Activated CD4-positive, alpha-beta memory T cell treated with anti-CD3 and anti-CD28 coated beads for 36 hours (primary cell): Measurements from ENCODE around the gene IKZF1. TPM values are rescaled to one million over a fixed set of nuclear protein-coding genes. Genes with fewer than 3 reads are reported as not detected.

Source experiments
- CTCF ChIA-PET: fragments of 350-600 bp; sonication (Branson Sonifier 250); formaldehyde crosslinking; loops from one replicate; lab custom pipeline; 2021; ENCODE audit warnings: antibody characterized with exemption, inconsistent platforms; lab: Charles Lee
- POLR2A ChIA-PET: fragments of 350-600 bp; sonication (Branson Sonifier 250); formaldehyde crosslinking; loops from one replicate; lab custom pipeline; 2021; ENCODE audit warnings: antibody characterized with exemption; lab: Charles Lee
- DNase-seq: peaks from one replicate; pipeline ENCODE4 v3.0.0-alpha.2; 2020
- H3K27ac Mint-ChIP-seq: one replicate; pipeline ENCODE4 v1.8.0; 2021; ENCODE audit warnings: mixed read lengths
- H3K27me3 Mint-ChIP-seq: one replicate; pipeline ENCODE4 v1.8.0; 2021; ENCODE audit warnings: mixed read lengths
- H3K36me3 Mint-ChIP-seq: one replicate; pipeline ENCODE4 v1.8.0; 2021; ENCODE audit warnings: mixed read lengths
- H3K4me1 Mint-ChIP-seq: one replicate; pipeline ENCODE4 v1.8.0; 2021; ENCODE audit warnings: low read depth, mixed read lengths
- H3K4me3 Mint-ChIP-seq: one replicate; pipeline ENCODE4 v1.8.0; 2021; ENCODE audit warnings: mild to moderate bottlenecking, mixed read lengths
- H3K9me3 Mint-ChIP-seq: one replicate; pipeline ENCODE4 v1.8.0; 2021; ENCODE audit warnings: mixed read lengths
- intact Hi-C: fragments of 100-400 bp; cut with micrococcal nuclease; formaldehyde crosslinking; loops from one replicate; pipeline ENCODE4 v1.15.1; 2023
- total RNA-seq, 2 experiments: library from RNA; stranded (reverse); gene quantifications; one replicate each; pipeline ENCODE4 v1.2.3, GENCODE V29; 2021

Gene IKZF1
- total RNA-seq, 2 experiments from 2014 or later: 207 to 216 TPM

GRCh38 chr7:50372923-50373322 lies 68.4 kb downstream of the IKZF1 start:
- ChIA-PET CTCF (interaction anchor here (2.1 to 11.1 kb wide), 4 partner anchors 21 to 167 kb away, joined by 7 to 159 read pairs (median 35); no protein-coding TSS in a partner anchor), POLR2A (interaction anchor here (0.8 to 22.4 kb wide), 6 partner anchors 11 to 65 kb away, joined by 3 to 487 read pairs (median 4); no protein-coding TSS in a partner anchor)
- Mint-ChIP-seq H3K9me3 (peaks cover 2% of the 10 kb centered on the region), H3K4me1 (peaks cover 96% of the 10 kb centered on the region), H3K4me3 (no peak overlapping the region), H3K27me3 (no peaks in the 10 kb centered on the region), H3K36me3 (peaks cover 89% of the 10 kb centered on the region), H3K27ac (peak overlapping the region; percentile 82)
- intact Hi-C loops: loop anchor here (1.0 kb wide), 1 partner anchor 75 kb away; no protein-coding TSS in a partner anchor
- no peak for DNase-seq

GRCh38 chr7:50376056-50376820 lies 71.7 kb downstream of the IKZF1 start:
- H3K27me3 Mint-ChIP-seq: no peaks in the 10 kb centered on the region
- H3K36me3 Mint-ChIP-seq: peaks cover 90% of the 10 kb centered on the region
- H3K4me3 Mint-ChIP-seq: no peak overlapping the region
- H3K9me3 Mint-ChIP-seq: no peaks in the 10 kb centered on the region
- peaks cover 97% of the 10 kb centered on the region for H3K4me1 Mint-ChIP-seq
- DNase-seq: no peak
- CTCF ChIA-PET: interaction anchor here (1.0 to 2.3 kb wide), 5 partner anchors 42 to 283 kb away, joined by 3 to 15 read pairs (median 3); partner anchors contain the start of genes IKZF1 and ZPBP
- H3K27ac Mint-ChIP-seq: peak overlapping the region; percentile 83
- POLR2A ChIA-PET: interaction anchor here (0.6 to 22.4 kb wide), 2 partner anchors 29 to 64 kb away, joined by 3 to 487 read pairs; no protein-coding TSS in a partner anchor
- intact Hi-C loops: no loop called here

- ChIA-PET CTCF (interaction anchor here (1.0 to 2.3 kb wide), 6 partner anchors 15 to 235 kb away, joined by 3 to 15 read pairs (median 4); no protein-coding TSS in a partner anchor), POLR2A (interaction anchor here (22.4 kb wide), 1 partner anchor 30 kb away, joined by 487 read pairs; no protein-coding TSS in a partner anchor)
- no peak for DNase-seq
- peaks cover 88% of the 10 kb centered on the region for H3K36me3 Mint-ChIP-seq
- no peaks in the 10 kb centered on the region for H3K9me3 Mint-ChIP-seq
- peaks cover 95% of the 10 kb centered on the region for H3K4me1 Mint-ChIP-seq
- H3K4me3 Mint-ChIP-seq: no peak overlapping the region
- peak overlapping the region; percentile 76 for H3K27ac Mint-ChIP-seq
- H3K27me3 Mint-ChIP-seq: no peaks in the 10 kb centered on the region
- intact Hi-C loops: no loop called here
Measured at GRCh38 chr7:50377356-50377755, 72.8 kb downstream of the IKZF1 start.

GRCh38 chr7:50379082-50379481 lies 74.6 kb downstream of the IKZF1 start:
- no peak for DNase-seq
- peaks cover 94% of the 10 kb centered on the region for H3K4me1 Mint-ChIP-seq
- CTCF ChIA-PET: interaction anchor here (1.0 kb wide), 1 partner anchor 32 kb away, joined by 3 read pairs; no protein-coding TSS in a partner anchor
- H3K27ac Mint-ChIP-seq: peak overlapping the region; percentile 34
- POLR2A ChIA-PET: interaction anchor here (0.8 to 22.4 kb wide), 2 partner anchors 31 to 64 kb away, joined by 3 to 487 read pairs; no protein-coding TSS in a partner anchor
- no peak overlapping the region for H3K4me3 Mint-ChIP-seq
- intact Hi-C loops: no loop called here
- H3K36me3 Mint-ChIP-seq: peaks cover 88% of the 10 kb centered on the region
- no peaks in the 10 kb centered on the region for H3K27me3 Mint-ChIP-seq
- H3K9me3 Mint-ChIP-seq: no peaks in the 10 kb centered on the region

GRCh38 chr7:50379539-50379938 lies 75.0 kb downstream of the IKZF1 start:
- H3K9me3 Mint-ChIP-seq: no peaks in the 10 kb centered on the region
- POLR2A ChIA-PET: interaction anchor here (0.8 to 22.4 kb wide), 2 partner anchors 32 to 64 kb away, joined by 3 to 487 read pairs; no protein-coding TSS in a partner anchor
- DNase-seq: no peak
- CTCF ChIA-PET: interaction anchor here (1.0 to 1.7 kb wide), 2 partner anchors 32 to 38 kb away, joined by 3 to 10 read pairs; no protein-coding TSS in a partner anchor
- no peak overlapping the region for H3K4me3 Mint-ChIP-seq
- peak overlapping the region; percentile 34 for H3K27ac Mint-ChIP-seq
- H3K36me3 Mint-ChIP-seq: peaks cover 88% of the 10 kb centered on the region
- intact Hi-C loops: no loop called here
- peaks cover 94% of the 10 kb centered on the region for H3K4me1 Mint-ChIP-seq
- H3K27me3 Mint-ChIP-seq: no peaks in the 10 kb centered on the region

GRCh38 chr7:50382455-50382854 lies 77.9 kb downstream of the IKZF1 start:
- peaks cover 83% of the 10 kb centered on the region for H3K36me3 Mint-ChIP-seq
- H3K27ac Mint-ChIP-seq: peak overlapping the region; percentile 60
- peaks cover 78% of the 10 kb centered on the region for H3K4me1 Mint-ChIP-seq
- CTCF ChIA-PET: interaction anchor here (1.2 kb wide), 1 partner anchor 16 kb away, joined by 3 read pairs; no protein-coding TSS in a partner anchor
- H3K27me3 Mint-ChIP-seq: no peaks in the 10 kb centered on the region
- POLR2A ChIA-PET: no interaction called here
- DNase-seq: no peak
- intact Hi-C loops: no loop called here
- H3K9me3 Mint-ChIP-seq: no peaks in the 10 kb centered on the region
- no peak overlapping the region for H3K4me3 Mint-ChIP-seq

- intact Hi-C loops: no loop called here
- Mint-ChIP-seq H3K36me3 (peaks cover 81% of the 10 kb centered on the region), H3K4me3 (no peak overlapping the region), H3K9me3 (no peaks in the 10 kb centered on the region), H3K27ac (peak overlapping the region; percentile 31), H3K4me1 (peaks cover 76% of the 10 kb centered on the region), H3K27me3 (no peaks in the 10 kb centered on the region)
- ChIA-PET POLR2A (no interaction called here), CTCF (interaction anchor here (1.0 kb wide), 1 partner anchor 30 kb away, joined by 4 read pairs; no protein-coding TSS in a partner anchor)
- no peak for DNase-seq
Measured at GRCh38 chr7:50387351-50387750, 82.8 kb downstream of the IKZF1 start.

- Mint-ChIP-seq H3K27ac (peak overlapping the region; percentile 73), H3K27me3 (no peaks in the 10 kb centered on the region), H3K9me3 (no peaks in the 10 kb centered on the region), H3K36me3 (peaks cover 78% of the 10 kb centered on the region), H3K4me3 (no peak overlapping the region), H3K4me1 (peaks cover 76% of the 10 kb centered on the region)
- DNase-seq: no peak
- intact Hi-C loops: no loop called here
- ChIA-PET CTCF (no interaction called here), POLR2A (no interaction called here)
Measured at GRCh38 chr7:50389961-50390360, 85.4 kb downstream of the IKZF1 start.

- ChIA-PET CTCF (interaction anchor here (1.0 to 2.2 kb wide), 2 partner anchors 27 to 185 kb away, joined by 4 to 6 read pairs; no protein-coding TSS in a partner anchor), POLR2A (interaction anchor here (1.0 to 1.5 kb wide), 4 partner anchors 23 to 182 kb away, joined by 3 to 4 read pairs (median 3); no protein-coding TSS in a partner anchor)
- Mint-ChIP-seq H3K4me3 (no peak overlapping the region), H3K36me3 (peaks cover 76% of the 10 kb centered on the region), H3K4me1 (peaks cover 80% of the 10 kb centered on the region), H3K27me3 (no peaks in the 10 kb centered on the region), H3K9me3 (no peaks in the 10 kb centered on the region), H3K27ac (peak overlapping the region; percentile 61)
- intact Hi-C loops: no loop called here
- DNase-seq: no peak
Measured at GRCh38 chr7:50391386-50391785, 86.9 kb downstream of the IKZF1 start.

- intact Hi-C loops: loop anchor here (1.0 to 2.0 kb wide), 5 partner anchors 22 to 76 kb away; partner anchors contain the start of gene FIGNL1
- H3K27ac Mint-ChIP-seq: peak overlapping the region; percentile 97
- peak; percentile 79 for DNase-seq
- no peaks in the 10 kb centered on the region for H3K9me3 Mint-ChIP-seq
- CTCF ChIA-PET: interaction anchor here (0.8 to 2.2 kb wide), 3 partner anchors 16 to 187 kb away, joined by 3 to 7 read pairs (median 6); no protein-coding TSS in a partner anchor
- H3K27me3 Mint-ChIP-seq: no peaks in the 10 kb centered on the region
- peaks cover 78% of the 10 kb centered on the region for H3K36me3 Mint-ChIP-seq
- peaks cover 90% of the 10 kb centered on the region for H3K4me1 Mint-ChIP-seq
- peak overlapping the region; percentile 51 for H3K4me3 Mint-ChIP-seq
- POLR2A ChIA-PET: interaction anchor here (1.4 to 2.0 kb wide), 2 partner anchors 20 to 33 kb away, joined by 5 to 7 read pairs; no protein-coding TSS in a partner anchor
Measured at GRCh38 chr7:50393076-50393475, 88.6 kb downstream of the IKZF1 start.

- intact Hi-C loops: loop anchor here (1.0 to 2.0 kb wide), 5 partner anchors 22 to 77 kb away; partner anchors contain the start of gene FIGNL1
- H3K36me3 Mint-ChIP-seq: peaks cover 79% of the 10 kb centered on the region
Measured at GRCh38 chr7:50393547-50394252, 89.2 kb downstream of the IKZF1 start.

More at GRCh38 chr7:50393547-50394252, 89.2 kb downstream of the IKZF1 start:
- no peaks in the 10 kb centered on the region for H3K27me3 Mint-ChIP-seq
- ChIA-PET CTCF (interaction anchor here (0.8 to 2.2 kb wide), 3 partner anchors 21 to 187 kb away, joined by 3 to 7 read pairs (median 6); no protein-coding TSS in a partner anchor), POLR2A (interaction anchor here (0.6 to 2.0 kb wide), 3 partner anchors 21 to 72 kb away, joined by 3 to 7 read pairs (median 3); no protein-coding TSS in a partner anchor)
- DNase-seq: peak; percentile 72
- peaks cover 91% of the 10 kb centered on the region for H3K4me1 Mint-ChIP-seq
- H3K9me3 Mint-ChIP-seq: no peaks in the 10 kb centered on the region
- H3K27ac Mint-ChIP-seq: peak overlapping the region; percentile 97
- H3K4me3 Mint-ChIP-seq: peak overlapping the region; percentile 51
